HG03066 (cell line): ENCODE results near the gene MAPKAPK3.

Experiments used
- ATAC-seq: cut with Tn5 transposase; IDR thresholded peaks from one replicate; pipeline ENCODE4 v1.9.1; 2021; ENCODE audit warnings: low read depth; ENCODE audit not compliant: unreplicated experiment

MAPKAPK3 gene

DNA sequence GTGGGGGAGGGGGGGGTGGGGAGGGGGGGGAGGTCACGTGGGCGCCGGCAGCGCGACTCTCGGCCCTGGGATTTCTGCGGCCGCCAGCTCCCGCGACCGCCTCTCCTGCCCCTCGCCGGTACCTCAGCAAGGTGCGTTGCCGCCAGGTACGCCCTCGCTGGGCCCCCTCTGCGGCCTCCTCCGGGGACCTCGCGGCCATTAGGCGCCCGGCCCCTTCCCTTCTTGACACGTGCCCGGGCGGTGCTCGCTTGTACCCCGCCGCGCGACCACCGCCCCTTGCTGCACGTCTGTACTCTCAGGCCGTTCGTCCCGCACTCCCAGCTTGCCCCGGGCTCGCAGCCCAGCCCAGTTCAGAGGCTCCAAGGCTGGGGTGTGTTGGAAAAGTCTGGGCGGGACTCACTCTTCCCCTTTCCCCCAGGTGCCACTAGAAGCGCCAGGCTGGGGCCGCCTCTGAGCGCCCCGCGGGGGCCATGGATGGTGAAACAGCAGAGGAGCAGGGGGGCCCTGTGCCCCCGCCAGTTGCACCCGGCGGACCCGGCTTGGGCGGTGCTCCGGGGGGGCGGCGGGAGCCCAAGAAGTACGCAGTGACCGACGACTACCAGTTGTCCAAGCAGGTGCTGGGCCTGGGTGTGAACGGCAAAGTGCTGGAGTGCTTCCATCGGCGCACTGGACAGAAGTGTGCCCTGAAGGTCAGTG lies at the start of gene MAPKAPK3:
MAPKAPK3 (plus strand) TSS at position 56 of the 696 bp plus-strand sequence; CDS start at position 471, 415 bp downstream.
- peak; percentile 14 for ATAC-seq

- peak; percentile 62 for ATAC-seq
These were observed 49.4 kb upstream of the MAPKAPK3 start, which contains the start of gene C3orf18 for GRCh38 chr3:50567386-50568167. TSS of gene C3orf18 (minus strand) at chr3:50567747. CDS start at chr3:50565699, 2,048 bp downstream.

GRCh38 chr3:50568947-50569749 lies 47.8 kb upstream of the MAPKAPK3 start, which contains the start of gene HEMK1:
TSS of gene HEMK1 (plus strand) at chr3:50569522. CDS start at chr3:50571105, 1,583 bp downstream.
- ATAC-seq = peak; percentile 64

- ATAC-seq = no peak
These were observed 46.3 kb upstream of the MAPKAPK3 start for GRCh38 chr3:50570508-50571279.

DNA sequence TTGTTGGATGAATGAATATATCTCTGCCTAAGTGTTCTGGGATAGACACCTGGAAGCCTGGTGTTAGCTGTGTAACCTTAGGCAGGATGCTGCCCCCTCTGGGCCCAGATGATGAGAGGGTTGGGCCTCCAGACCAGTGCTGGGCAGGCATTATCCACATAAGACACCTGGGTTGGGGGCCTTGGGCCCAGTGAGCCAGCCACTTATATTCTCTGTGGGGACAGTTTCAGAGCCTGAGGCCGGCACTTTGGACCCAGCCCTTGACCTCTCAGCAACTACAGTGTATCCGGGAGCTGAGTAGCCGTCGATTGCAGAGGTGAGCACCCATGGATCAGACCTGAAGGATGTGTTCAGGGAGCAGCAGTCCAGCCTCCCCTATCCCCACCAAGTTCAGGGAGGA lies 45.5 kb upstream of the MAPKAPK3 start:
- no peak for ATAC-seq

DNA sequence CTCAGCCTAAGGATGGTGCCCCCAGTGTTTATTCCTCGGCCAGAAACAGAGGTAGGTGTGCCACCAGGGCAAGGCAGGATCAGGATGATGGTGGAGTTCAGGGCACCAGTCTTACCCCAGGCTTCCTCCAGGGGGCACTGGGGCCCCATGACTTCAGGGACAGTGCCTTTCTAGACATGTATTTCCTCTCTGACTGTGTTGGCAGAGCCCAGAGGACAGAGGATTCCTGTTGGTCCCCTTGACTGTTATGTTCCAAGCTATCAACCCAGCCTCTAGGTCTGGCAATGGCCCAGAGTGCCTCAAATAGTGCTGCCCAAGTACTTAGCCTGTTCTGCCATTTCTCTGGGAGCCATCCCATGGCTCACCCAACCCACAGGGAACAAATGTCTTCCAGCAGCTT lies 44.8 kb upstream of the MAPKAPK3 start:
- no peak for ATAC-seq

GRCh38 chr3:50572801-50573371 lies 44.1 kb upstream of the MAPKAPK3 start:
- ATAC-seq = no peak

GRCh38 chr3:50573566-50574443 lies 43.1 kb upstream of the MAPKAPK3 start:
- no peak for ATAC-seq

- ATAC-seq = no peak
These were observed 42.5 kb upstream of the MAPKAPK3 start for GRCh38 chr3:50574444-50574831.

- no peak for ATAC-seq
These were observed 41.6 kb upstream of the MAPKAPK3 start for GRCh38 chr3:50575372-50575771.

DNA sequence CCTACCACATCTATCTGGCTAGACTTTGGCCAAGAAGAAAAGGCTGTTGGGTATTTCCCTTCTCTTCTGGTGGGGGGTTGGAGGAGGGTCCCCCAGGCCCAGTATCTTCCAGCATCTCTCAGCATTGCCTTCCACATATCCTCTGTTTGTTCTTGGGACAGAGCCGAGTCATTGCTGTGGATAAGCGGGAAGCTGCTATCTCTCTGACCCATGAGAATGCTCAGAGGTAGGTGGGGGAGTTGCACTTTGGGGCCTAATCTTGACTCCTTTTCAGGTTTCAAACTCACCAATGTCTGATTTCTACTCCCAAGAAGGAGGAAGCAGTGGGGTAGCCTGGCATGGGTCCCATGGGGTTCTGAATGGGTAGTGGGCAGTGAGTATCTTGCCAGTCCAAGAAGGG lies 39.6 kb upstream of the MAPKAPK3 start:
- no peak for ATAC-seq

DNA sequence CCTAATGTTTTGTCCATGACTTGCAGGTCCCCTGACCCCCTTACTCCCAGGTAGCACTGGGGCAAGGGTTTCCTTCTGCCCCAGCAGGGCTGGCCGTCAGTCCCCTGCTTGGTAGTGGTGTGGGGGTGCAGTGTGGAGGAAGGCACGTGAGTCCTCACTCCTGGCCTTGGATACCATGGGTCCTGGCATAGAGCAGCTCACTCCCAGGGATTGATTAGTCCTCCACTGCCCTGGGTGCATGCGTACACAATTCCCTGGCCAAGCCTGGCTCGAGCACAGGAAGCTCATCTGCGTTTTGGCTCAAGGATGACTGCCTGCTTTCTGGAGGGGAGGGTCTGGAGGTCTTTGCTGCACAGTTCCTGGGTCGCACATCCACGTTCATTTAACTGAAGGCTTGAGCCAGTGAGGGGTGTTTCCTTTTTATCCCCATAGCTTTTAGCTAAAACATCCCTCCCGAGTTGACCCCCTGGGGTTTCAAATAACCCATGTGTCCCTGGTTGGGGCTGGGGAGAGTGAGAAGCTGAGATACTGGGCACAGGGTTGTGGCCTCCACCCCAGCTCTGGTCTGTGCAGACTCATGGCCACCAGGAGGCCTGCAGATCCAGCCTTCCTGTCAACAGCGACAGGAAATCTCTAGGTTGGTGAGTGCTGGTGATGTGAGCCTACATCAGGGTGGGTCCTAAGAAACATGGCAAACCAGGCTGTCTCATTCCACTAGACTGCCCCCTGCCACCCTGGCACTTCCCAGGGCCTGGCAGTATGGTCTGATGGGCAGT lies 36.1 kb upstream of the MAPKAPK3 start:
- ATAC-seq = no peak

DNA sequence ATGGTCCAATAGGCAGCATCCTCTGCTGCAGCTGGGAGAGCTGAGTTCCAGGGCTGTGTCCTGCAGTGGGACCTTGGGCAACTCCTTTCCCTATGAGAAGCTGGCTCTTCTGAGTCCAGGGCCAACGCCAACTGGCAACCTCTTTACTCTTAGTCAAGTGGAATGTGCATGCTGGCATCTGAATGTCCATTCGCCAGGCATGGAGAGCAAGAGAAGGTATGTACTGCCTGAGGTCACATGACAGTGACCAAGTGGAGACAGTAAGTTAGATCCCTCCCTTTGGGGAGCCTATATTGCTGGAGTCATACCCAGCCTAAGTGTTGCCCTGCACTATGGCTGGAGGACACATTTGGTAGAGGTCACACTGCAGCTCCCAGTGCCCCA lies 35.5 kb upstream of the MAPKAPK3 start:
- no peak for ATAC-seq

DNA sequence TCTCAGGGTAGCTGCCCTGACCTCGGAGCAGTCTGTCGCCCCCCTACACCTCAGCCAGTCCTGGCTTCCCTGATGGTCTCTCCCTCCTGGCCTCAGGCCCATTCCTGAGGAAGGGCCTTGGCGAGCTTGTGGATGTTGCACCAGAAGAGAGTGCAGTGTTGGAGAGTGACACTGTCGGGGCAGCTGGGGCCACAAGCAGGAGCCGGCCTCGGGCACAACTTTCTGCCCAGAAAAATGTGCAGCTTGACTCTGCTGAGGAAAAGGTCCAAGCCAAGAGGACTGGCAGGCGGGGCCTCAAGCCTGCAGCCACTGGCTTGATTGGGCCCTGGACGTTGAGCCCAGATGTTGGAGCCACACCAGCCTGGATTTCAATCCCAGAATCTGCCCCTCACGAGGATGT lies 34.9 kb upstream of the MAPKAPK3 start:
- ATAC-seq = no peak

DNA sequence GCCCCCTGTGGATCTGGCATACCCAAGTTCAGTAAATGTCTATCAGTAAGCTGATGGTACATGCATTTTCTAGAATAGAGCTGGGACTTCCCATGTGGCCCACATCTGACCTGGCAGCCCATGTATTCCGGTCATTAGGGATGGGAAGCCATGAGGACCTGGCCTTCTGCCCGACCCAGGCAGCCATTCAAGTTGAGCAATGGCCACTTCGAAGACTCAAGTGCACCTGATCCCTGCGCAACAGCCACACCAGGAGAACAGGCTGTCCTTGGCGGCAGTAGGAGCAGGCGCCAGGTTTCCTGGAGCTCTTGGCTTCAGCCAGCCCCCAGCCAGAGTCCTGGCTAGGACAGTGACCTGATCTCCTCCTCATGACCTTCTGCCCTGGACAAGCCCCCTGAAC lies 33.1 kb upstream of the MAPKAPK3 start:
- ATAC-seq = no peak

DNA sequence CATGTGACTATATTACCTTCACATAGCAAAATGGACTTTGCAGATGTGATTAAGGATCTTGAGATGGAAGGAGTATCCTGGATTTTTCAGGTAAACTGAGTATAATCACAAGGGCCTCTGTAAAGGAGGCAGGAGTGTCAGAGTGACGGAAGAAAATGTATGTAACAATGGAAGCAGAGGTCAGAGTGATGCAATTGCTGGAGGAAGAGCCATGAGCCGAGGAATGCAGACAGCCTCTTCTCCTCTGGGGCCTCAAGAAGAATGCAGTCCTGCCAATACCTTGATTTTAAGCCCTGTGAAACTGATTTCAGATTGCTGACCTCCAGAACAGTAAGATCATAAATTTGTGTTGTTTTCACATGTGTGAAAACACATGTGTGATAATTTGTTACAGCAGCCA lies 32.6 kb upstream of the MAPKAPK3 start:
- no peak for ATAC-seq

GRCh38 chr3:50585919-50586762 lies 30.8 kb upstream of the MAPKAPK3 start:
- ATAC-seq = no peak

GRCh38 chr3:50586763-50587070 lies 30.2 kb upstream of the MAPKAPK3 start:
- ATAC-seq = no peak
